RWPE1 (cell line): Measurements from ENCODE around the gene DICER1.
A peak's percentile ranks its signal among the peaks of the same experiment; 100 is the strongest.
"Not testable (repeated sequence)": the region's sequence is repeated elsewhere in the genome, so short reads cannot be mapped to it uniquely, and the experiment has no call there.

Source experiments
- CTCF ChIA-PET: fragments of 350-600 bp; sonication (Branson Sonifier 250); formaldehyde crosslinking; extraction: SDS; loops from one replicate; lab custom pipeline; 2021; lab: Yijun Ruan, JAX
- POLR2A ChIA-PET: fragments of 400-600 bp; formaldehyde crosslinking; extraction: SDS; loops from one replicate; lab custom pipeline; 2020; ENCODE audit warnings: antibody characterized with exemption; ENCODE audit not compliant: low non-redundant PET; lab: Yijun Ruan, JAX
- DNase-seq: peaks from one replicate; pipeline ENCODE4 v3.0.0; 2012; ENCODE audit warnings: low spot score
- H3K27ac ChIP-seq: fragments of 450-650 bp; 2 replicates; pipeline ENCODE4 v1.5.1; 2017
- CTCF ChIP-seq: fragments of 450-650 bp; conservative IDR thresholded peaks from 2 replicates; pipeline ENCODE4 v1.5.1; 2017; ENCODE audit warnings: low read depth, mild to moderate bottlenecking

The DICER1 gene

GRCh38 chr14:95157327-95158189, at the start of gene DICER1:
DICER1 (minus strand) TSS chr14:95157529; CDS start chr14:95133458, 24,071 bp downstream.
- peak; percentile 100 for DNase-seq
- peak within 1 kb of the TSS; percentile 89 for H3K27ac ChIP-seq
- ChIA-PET CTCF (interaction anchor here (0.6 kb wide), 1 partner anchor 155 kb away, joined by 4 read pairs; no protein-coding TSS in a partner anchor), POLR2A (interaction anchor here (0.6 to 0.7 kb wide), 2 partner anchors 314 to 612 kb away, joined by 3 to 4 read pairs; no protein-coding TSS in a partner anchor)
- TF ChIP-seq CTCF: no peak

- no peak for TF ChIP-seq CTCF
- CTCF ChIA-PET: no interaction called here
- DNase-seq: no peak
- POLR2A ChIA-PET: no interaction called here
- H3K27ac ChIP-seq: no peak overlapping the region
These were observed 49.2 kb upstream of the DICER1 start for GRCh38 chr14:95206534-95206933.

GRCh38 chr14:95204705-95205104, 47.4 kb upstream of the DICER1 start:
- ChIA-PET POLR2A (no interaction called here), CTCF (interaction anchor here (0.6 to 0.7 kb wide), 2 partner anchors 8 to 1174 kb away, joined by 3 read pairs; no protein-coding TSS in a partner anchor)
- TF ChIP-seq CTCF: no peak
- H3K27ac ChIP-seq: no peak overlapping the region
- DNase-seq: no peak

GRCh38 chr14:95201745-95202144, 44.4 kb upstream of the DICER1 start:
- POLR2A ChIA-PET, CTCF ChIA-PET, H3K27ac ChIP-seq, DNase-seq: not testable (repeated sequence)

GRCh38 chr14:95200404-95200803, 43.1 kb upstream of the DICER1 start:
- no peak for DNase-seq
- CTCF ChIA-PET: no interaction called here
- POLR2A ChIA-PET: no interaction called here
- no peak overlapping the region for H3K27ac ChIP-seq
- TF ChIP-seq CTCF: no peak

- no peak overlapping the region for H3K27ac ChIP-seq
- ChIA-PET POLR2A (no interaction called here), CTCF (no interaction called here)
- no peak for TF ChIP-seq CTCF
- DNase-seq: no peak
These were observed 42.1 kb upstream of the DICER1 start for GRCh38 chr14:95199298-95199983.
